ENCODE data around the gene PLIN3. TPM values are rescaled to one million over a fixed set of nuclear protein-coding genes. Genes with fewer than 3 reads are reported as not detected.

The PLIN3 gene
- total and polyA plus RNA-seq, 2 donors (not counting 1 experiment from before 2014, with no cell fraction given), result 27.6 to 34.3 TPM

DNA sequence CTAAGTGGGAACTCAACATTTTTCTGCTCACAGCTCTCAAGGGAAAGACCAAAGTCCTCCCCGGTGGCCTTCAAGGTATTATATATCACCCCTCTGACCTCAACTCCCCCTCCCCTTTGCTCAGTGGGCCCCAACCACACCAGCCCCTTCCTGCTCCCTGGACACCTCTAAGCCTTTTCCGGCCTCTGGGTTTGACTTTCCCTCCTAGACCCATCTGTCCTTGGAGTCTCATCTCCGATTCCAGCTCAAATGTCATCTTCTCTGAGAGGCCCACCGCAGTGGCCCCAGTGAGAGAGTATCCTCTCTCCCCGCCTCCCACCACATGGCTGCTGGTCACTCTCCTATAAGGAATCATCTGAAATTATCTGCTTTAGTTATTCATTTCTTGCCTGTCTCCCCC is 40.9 kb upstream of the PLIN3 start:
- intact Hi-C loops (cut with micrococcal nuclease), result no loop called here
- Histone ChIP-seq H4K20me1 (ENCODE audit: control insufficient read depth, insufficient read depth, low read length, poor library complexity, severe bottlenecking) (peaks cover 77% of the 10 kb centered on the region), H2AFZ (ENCODE audit: insufficient read depth, low read depth, low read length, poor library complexity, severe bottlenecking) (no peak overlapping the region), H3K4me2 (replicated peaks; ENCODE audit: low read depth, low read length, poor library complexity, severe bottlenecking) (peak overlapping the region; percentile 99), H3K27ac (ENCODE audit: low read length in 2 of 2) (no peak overlapping the region), H3K9ac (ENCODE audit: low read length) (no peak overlapping the region), H3K36me3 (replicated peaks in 1 of 2; ENCODE audit: control extremely low read depth in 1 of 2, control insufficient read depth in 1 of 2, extremely low read depth in 1 of 2, insufficient read depth in 2 of 2, low read length in 1 of 2) (peaks cover 1 to 2% of the 10 kb centered on the region in 2 experiments), H3K4me3 (ENCODE audit: control extremely low read depth in 1 of 5, extremely low read depth in 1 of 5, insufficient read depth in 1 of 5, low read depth in 2 of 5, low read length in 4 of 5) (no peak overlapping the region), H3K79me2 (ENCODE audit: control insufficient read depth, insufficient read depth, low read length) (peaks cover 90% of the 10 kb centered on the region), H3K4me1 (ENCODE audit: control insufficient read depth in 2 of 2, insufficient read depth in 2 of 2, low read length in 2 of 2) (peaks cover 32 to 41% of the 10 kb centered on the region in 2 donors), H3K9me3 (ENCODE audit: control extremely low read depth in 1 of 3, control insufficient read depth in 2 of 3, insufficient read depth in 1 of 3, low read length in 2 of 3) (no peaks in the 10 kb centered on the region), H3K27me3 (replicated peaks in 1 of 4; ENCODE audit: control extremely low read depth in 1 of 4, control insufficient read depth in 3 of 4, insufficient read depth in 4 of 4, low read length in 3 of 4) (peaks cover 0 to 3% (median 0%) of the 10 kb centered on the region in 4 experiments)
- CTCF ChIA-PET, result interaction anchor here (15.4 kb wide), 1 partner anchor 37 kb away, joined by 219 read pairs; the partner anchor contains the start of gene PLIN3
- no peak for DNase-seq
- H3K9me3 Mint-ChIP-seq (ENCODE audit: insufficient read depth), result no peaks in the 10 kb centered on the region
- H3K4me1 Mint-ChIP-seq, result peaks cover 40% of the 10 kb centered on the region
- peak overlapping the region; percentile 64 for H3K4me3 Mint-ChIP-seq
- 82% methylated on average over 5 of the region's 5 CpGs for WGBS (ENCODE audit: insufficient coverage)
- no peak overlapping the region for H3K27ac Mint-ChIP-seq
- no peak for ATAC-seq (ENCODE audit: low read depth)
- H3K27me3 Mint-ChIP-seq, result no peaks in the 10 kb centered on the region
- POLR2A ChIA-PET, result interaction anchor here (0.6 kb wide), 1 partner anchor 423 kb away, joined by 3 read pairs; no protein-coding TSS in a partner anchor
- TF ChIP-seq, protein P1, sequence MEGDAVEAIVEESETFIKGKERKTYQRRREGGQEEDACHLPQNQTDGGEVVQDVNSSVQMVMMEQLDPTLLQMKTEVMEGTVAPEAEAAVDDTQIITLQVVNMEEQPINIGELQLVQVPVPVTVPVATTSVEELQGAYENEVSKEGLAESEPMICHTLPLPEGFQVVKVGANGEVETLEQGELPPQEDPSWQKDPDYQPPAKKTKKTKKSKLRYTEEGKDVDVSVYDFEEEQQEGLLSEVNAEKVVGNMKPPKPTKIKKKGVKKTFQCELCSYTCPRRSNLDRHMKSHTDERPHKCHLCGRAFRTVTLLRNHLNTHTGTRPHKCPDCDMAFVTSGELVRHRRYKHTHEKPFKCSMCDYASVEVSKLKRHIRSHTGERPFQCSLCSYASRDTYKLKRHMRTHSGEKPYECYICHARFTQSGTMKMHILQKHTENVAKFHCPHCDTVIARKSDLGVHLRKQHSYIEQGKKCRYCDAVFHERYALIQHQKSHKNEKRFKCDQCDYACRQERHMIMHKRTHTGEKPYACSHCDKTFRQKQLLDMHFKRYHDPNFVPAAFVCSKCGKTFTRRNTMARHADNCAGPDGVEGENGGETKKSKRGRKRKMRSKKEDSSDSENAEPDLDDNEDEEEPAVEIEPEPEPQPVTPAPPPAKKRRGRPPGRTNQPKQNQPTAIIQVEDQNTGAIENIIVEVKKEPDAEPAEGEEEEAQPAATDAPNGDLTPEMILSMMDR (IDR thresholded peaks at IDR 0.05), result no peak
- no peak for TF ChIP-seq EZH2 (IDR thresholded peaks at IDR 0.05; ENCODE audit: borderline replicate concordance, insufficient read depth, low read depth, low read length, poor library complexity, severe bottlenecking)

DNA sequence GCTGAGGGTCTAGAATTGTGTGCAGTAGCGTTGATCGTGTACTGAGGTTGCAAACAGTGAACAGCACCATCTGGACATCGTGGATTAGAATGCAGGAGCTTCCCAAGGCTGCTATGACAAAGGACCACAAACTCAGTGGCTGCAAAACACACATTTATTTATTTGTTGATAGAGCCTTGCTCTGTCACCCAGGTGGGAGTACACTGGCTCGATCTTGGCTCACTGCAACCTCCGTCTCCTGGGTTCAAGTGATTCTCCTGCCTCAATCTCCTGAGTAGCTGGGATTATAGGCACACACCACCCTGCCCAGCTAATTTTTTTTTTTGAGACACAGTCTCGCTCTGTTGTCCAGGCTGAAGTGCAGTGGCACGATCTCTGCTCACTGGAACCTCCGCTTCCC is 39.5 kb upstream of the PLIN3 start:
- WGBS (ENCODE audit: insufficient coverage), result 98% methylated on average over 6 of the region's 8 CpGs
- no peak for ATAC-seq (ENCODE audit: low read depth)
- peaks cover 0 to 2% of the 10 kb centered on the region in 2 experiments for H3K36me3 ChIP-seq (replicated peaks in 1 of 2; ENCODE audit: control extremely low read depth in 1 of 2, control insufficient read depth in 1 of 2, extremely low read depth in 1 of 2, insufficient read depth in 2 of 2, low read length in 1 of 2)
- H3K4me3 ChIP-seq (ENCODE audit: control extremely low read depth in 1 of 5, extremely low read depth in 1 of 5, insufficient read depth in 1 of 5, low read depth in 2 of 5, low read length in 4 of 5), result no peak overlapping the region
- Mint-ChIP-seq H3K27ac (no peak overlapping the region), H3K9me3 (ENCODE audit: insufficient read depth) (no peaks in the 10 kb centered on the region), H3K4me1 (peaks cover 26% of the 10 kb centered on the region), H3K4me3 (no peak overlapping the region), H3K27me3 (no peaks in the 10 kb centered on the region)
- ChIA-PET CTCF (interaction anchor here (1.2 to 15.4 kb wide), 2 partner anchors 36 to 97 kb away, joined by 3 to 219 read pairs; partner anchors contain the start of gene PLIN3), POLR2A (no interaction called here)
- DNase-seq, result no peak
- peaks cover 23 to 31% of the 10 kb centered on the region in 2 donors for H3K4me1 ChIP-seq (ENCODE audit: control insufficient read depth in 2 of 2, insufficient read depth in 2 of 2, low read length in 2 of 2)
- H3K4me2 ChIP-seq (replicated peaks; ENCODE audit: low read depth, low read length, poor library complexity, severe bottlenecking), result no peak overlapping the region
- H3K79me2 ChIP-seq (ENCODE audit: control insufficient read depth, insufficient read depth, low read length), result peaks cover 87% of the 10 kb centered on the region
- intact Hi-C loops (cut with micrococcal nuclease), result no loop called here
- H3K9me3 ChIP-seq (ENCODE audit: control extremely low read depth in 1 of 3, control insufficient read depth in 2 of 3, insufficient read depth in 1 of 3, low read length in 2 of 3), result no peaks in the 10 kb centered on the region
- no peak overlapping the region for H3K27ac ChIP-seq (ENCODE audit: low read length in 2 of 2)
- H4K20me1 ChIP-seq (ENCODE audit: control insufficient read depth, insufficient read depth, low read length, poor library complexity, severe bottlenecking), result peaks cover 76% of the 10 kb centered on the region
- no peak overlapping the region for H2AFZ ChIP-seq (ENCODE audit: insufficient read depth, low read depth, low read length, poor library complexity, severe bottlenecking)
- TF ChIP-seq EZH2 (IDR thresholded peaks at IDR 0.05; ENCODE audit: borderline replicate concordance, insufficient read depth, low read depth, low read length, poor library complexity, severe bottlenecking), result no peak
- TF ChIP-seq, protein P1 (IDR thresholded peaks at IDR 0.05), result no peak
- H3K9ac ChIP-seq (ENCODE audit: low read length), result no peak overlapping the region
- peaks cover 0 to 3% (median 0%) of the 10 kb centered on the region in 4 experiments for H3K27me3 ChIP-seq (replicated peaks in 1 of 4; ENCODE audit: control extremely low read depth in 1 of 4, control insufficient read depth in 3 of 4, insufficient read depth in 4 of 4, low read length in 3 of 4)
